OCI-LY7 (cell line): ENCODE measurements around the gene TOGARAM1. TPM values are rescaled to one million over a fixed set of nuclear protein-coding genes. Genes with fewer than 3 reads are reported as not detected.

Experiments
- BruUV-seq: library from RNA; stranded (reverse); fragments of 400-500 nt; replicated peaks from 2 replicates; lab custom pipeline; 2021; lab: Mats Ljungman, UMichigan
- CTCF ChIA-PET: fragments of 300-600 bp; sonication (Branson Sonifier 250); formaldehyde crosslinking; loops from one replicate; lab custom pipeline; 2022; ENCODE audit warnings: antibody characterized with exemption; ENCODE audit not compliant: unreplicated experiment; lab: Charles Lee
- POLR2A ChIA-PET: fragments of 300-600 bp; sonication (Branson Sonifier 250); formaldehyde crosslinking; loops from one replicate; lab custom pipeline; 2022; ENCODE audit warnings: antibody characterized with exemption; lab: Charles Lee
- DNase-seq: peaks from one replicate; pipeline ENCODE4 v3.0.0-alpha.2; 2015; ENCODE audit warnings: low spot score
- H2AFZ ChIP-seq: fragments of 200-600 bp; sonication (generic), shearing (Covaris generic); 2 replicates; pipeline ENCODE4 v1.6.1; 2014; ENCODE audit warnings: mild to moderate bottlenecking, antibody characterized with exemption, low read length, moderate library complexity
- H3K27ac ChIP-seq: fragments of 200-600 bp; sonication (generic); 2 replicates; pipeline ENCODE4 v1.5.1; 2014; ENCODE audit warnings: mixed run types, low read depth, mild to moderate bottlenecking, moderate library complexity, low read length, inconsistent platforms; ENCODE audit not compliant: poor library complexity, severe bottlenecking
- H3K36me3 ChIP-seq: fragments of 200-600 bp; sonication (generic); 2 replicates; pipeline ENCODE4 v1.6.1; 2014; ENCODE audit warnings: mild to moderate bottlenecking, antibody characterized with exemption, low read length, moderate library complexity, mixed read lengths; ENCODE audit not compliant: insufficient read depth
- H3K4me1 ChIP-seq: fragments of 200-600 bp; sonication (generic); 2 replicates; pipeline ENCODE4 v1.5.1; 2014; ENCODE audit warnings: mild to moderate bottlenecking, low read length; ENCODE audit not compliant: insufficient read depth, poor library complexity, severe bottlenecking
- H3K4me2 ChIP-seq: fragments of 200-600 bp; sonication (generic); 2 replicates; pipeline ENCODE4 v1.6.1; 2014; ENCODE audit warnings: mild to moderate bottlenecking, low read length
- H3K4me3 ChIP-seq: fragments of 200-600 bp; sonication (generic); 2 replicates; pipeline ENCODE4 v1.5.1; 2014; ENCODE audit warnings: mild to moderate bottlenecking, low read depth, low read length; ENCODE audit not compliant: poor library complexity, severe bottlenecking
- H3K79me2 ChIP-seq: fragments of 200-600 bp; sonication (generic); 2 replicates; pipeline ENCODE4 v1.6.1; 2016; ENCODE audit warnings: low read depth, mild to moderate bottlenecking, low read length, moderate library complexity, mixed read lengths; ENCODE audit not compliant: insufficient read depth
- H3K9me2 ChIP-seq: fragments of 200-600 bp; sonication (generic); 2 replicates; pipeline ENCODE4 v1.6.1; 2016; ENCODE audit warnings: mild to moderate bottlenecking, low read length, mixed read lengths; ENCODE audit not compliant: insufficient read depth
- H3K9me3 ChIP-seq: fragments of 200-600 bp; sonication (generic); 2 replicates; pipeline ENCODE4 v1.6.1; 2014; ENCODE audit warnings: mild to moderate bottlenecking, mixed run types, low read length, mixed read lengths
- H4K20me1 ChIP-seq: fragments of 200-600 bp; sonication (generic); 2 replicates; pipeline ENCODE4 v1.6.1; 2014; ENCODE audit warnings: mild to moderate bottlenecking, antibody characterized with exemption, low read length, moderate library complexity, mixed read lengths; ENCODE audit not compliant: insufficient read depth
- CTCF ChIP-seq: fragments of 200-600 bp; sonication (generic); conservative IDR thresholded peaks from 2 replicates; pipeline ENCODE4 v1.5.1; 2014; ENCODE audit warnings: mild to moderate bottlenecking, antibody characterized with exemption, low read length, moderate library complexity, mixed read lengths
- EZH2phosphoT487 ChIP-seq: fragments of 200-600 bp; sonication (generic); IDR thresholded peaks from 2 replicates; pipeline ENCODE4 v1.6.1; 2018; ENCODE audit warnings: low read depth, borderline replicate concordance, mild to moderate bottlenecking, mixed run types, antibody characterized with exemption, low read length, moderate library complexity, mixed read lengths
- intact Hi-C: fragments of 100-400 bp; cut with micrococcal nuclease; formaldehyde crosslinking; loops from one replicate; pipeline ENCODE4 v1.10.0; 2022; ENCODE audit not compliant: unreplicated experiment
- total RNA-seq, 2 experiments: library from RNA; depleted of rRNA in 1 of 2; stranded (reverse); fragments of >200 nt in 1 of 2; shearing (Covaris generic) in 1 of 2; gene quantifications; 2 replicates each; pipeline ENCODE4 v1.2.3, GENCODE V29; 2014 to 2022

Gene TOGARAM1
- total RNA-seq, 2 experiments from 2014 or later = 11.4 to 11.6 TPM

DNA sequence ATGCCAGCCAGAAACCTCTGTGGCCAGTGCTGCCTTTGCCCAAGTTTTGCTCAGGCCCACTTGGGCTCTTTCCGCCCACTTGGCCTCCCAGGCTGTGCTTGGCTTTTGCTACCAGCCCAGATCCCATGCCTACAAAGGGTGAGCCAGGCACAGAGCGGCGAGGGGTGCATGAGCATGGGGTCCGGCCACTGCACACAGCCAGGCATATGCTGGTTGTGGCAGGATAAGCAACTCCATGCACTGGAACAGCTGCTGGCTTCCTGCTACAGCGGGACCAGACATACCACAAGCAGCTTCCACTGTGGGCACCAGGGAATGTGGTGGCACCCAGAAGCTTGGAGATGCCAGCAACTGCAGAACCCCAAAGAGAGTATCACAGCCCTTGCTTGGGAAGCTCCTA lies 76.3 kb downstream of the TOGARAM1 start:
- no peak overlapping the region for H3K27ac ChIP-seq
- ChIA-PET POLR2A (interaction anchor here (0.8 kb wide), 1 partner anchor 23 kb away, joined by 3 read pairs; no protein-coding TSS in a partner anchor), CTCF (no interaction called here)
- H3K9me2 ChIP-seq = no peaks in the 10 kb centered on the region
- no peak for DNase-seq
- H3K79me2 ChIP-seq = no peaks in the 10 kb centered on the region
- peaks cover 18% of the 10 kb centered on the region for H3K9me3 ChIP-seq
- no peaks in the 10 kb centered on the region for H3K4me1 ChIP-seq
- intact Hi-C loops = no loop called here
- no peaks in the 10 kb centered on the region for H4K20me1 ChIP-seq
- no peak overlapping the region for H2AFZ ChIP-seq
- BruUV-seq = no TSS peak
- H3K4me3 ChIP-seq = no peak overlapping the region
- H3K4me2 ChIP-seq = no peak overlapping the region
- H3K36me3 ChIP-seq = peaks cover 66% of the 10 kb centered on the region
- TF ChIP-seq EZH2phosphoT487 (no peak), CTCF (no peak)

- BruUV-seq = no TSS peak
- Histone ChIP-seq H3K4me2 (no peak overlapping the region), H3K9me2 (no peaks in the 10 kb centered on the region), H3K9me3 (peaks cover 18% of the 10 kb centered on the region), H3K4me1 (no peaks in the 10 kb centered on the region), H4K20me1 (no peaks in the 10 kb centered on the region), H3K79me2 (no peaks in the 10 kb centered on the region), H3K36me3 (peaks cover 63% of the 10 kb centered on the region), H3K27ac (no peak overlapping the region), H3K4me3 (no peak overlapping the region), H2AFZ (no peak overlapping the region)
- DNase-seq = peak; percentile 19
- intact Hi-C loops = no loop called here
- no peak for TF ChIP-seq CTCF
- no peak for TF ChIP-seq EZH2phosphoT487
- CTCF ChIA-PET = no interaction called here
- POLR2A ChIA-PET = interaction anchor here (0.8 kb wide), 1 partner anchor 23 kb away, joined by 3 read pairs; no protein-coding TSS in a partner anchor
These were observed 76.9 kb downstream of the TOGARAM1 start for GRCh38 chr14:45038865-45039264.

DNA sequence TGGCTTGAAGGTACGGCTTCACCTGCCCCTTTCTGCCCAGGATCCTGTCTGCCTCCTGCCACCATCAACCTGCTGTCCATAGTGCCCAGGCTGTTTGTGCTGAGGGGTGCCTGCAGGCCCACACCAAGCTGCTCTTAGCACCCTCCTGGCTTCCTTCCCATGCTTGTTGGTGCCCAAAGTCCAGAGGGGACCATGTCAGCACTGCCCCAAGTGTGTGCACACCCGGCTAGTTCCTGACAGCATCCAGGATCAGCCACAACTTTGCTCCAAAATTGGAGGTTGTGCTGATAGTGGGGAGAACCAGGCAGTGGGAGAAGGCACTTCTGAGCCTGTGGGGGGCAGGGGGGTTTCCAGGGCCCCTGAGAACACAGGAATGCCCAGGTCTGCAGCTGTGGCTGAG lies 77.4 kb downstream of the TOGARAM1 start:
- intact Hi-C loops = no loop called here
- TF ChIP-seq EZH2phosphoT487 (no peak), CTCF (no peak)
- Histone ChIP-seq H3K4me2 (no peak overlapping the region), H3K9me2 (no peaks in the 10 kb centered on the region), H3K4me3 (no peak overlapping the region), H3K9me3 (peaks cover 18% of the 10 kb centered on the region), H2AFZ (no peak overlapping the region), H4K20me1 (no peaks in the 10 kb centered on the region), H3K4me1 (no peaks in the 10 kb centered on the region), H3K36me3 (peaks cover 59% of the 10 kb centered on the region), H3K79me2 (no peaks in the 10 kb centered on the region), H3K27ac (no peak overlapping the region)
- ChIA-PET POLR2A (interaction anchor here (0.8 kb wide), 1 partner anchor 24 kb away, joined by 3 read pairs; no protein-coding TSS in a partner anchor), CTCF (no interaction called here)
- DNase-seq = no peak
- BruUV-seq = no TSS peak
